H9 (cell line): ENCODE measurements around the gene TMEM120B. TPM values are rescaled to one million over a fixed set of nuclear protein-coding genes. Genes with fewer than 3 reads are reported as not detected.

Experiments used
- DNase-seq: peaks from one replicate; pipeline ENCODE4 v3.0.0-alpha.2; 2017
- H2AFZ ChIP-seq: one replicate; pipeline ENCODE4 v1.6.1; 2013; ENCODE audit warnings: mild to moderate bottlenecking, low read length, control low read depth, moderate library complexity
- H2AK5ac ChIP-seq: 2 replicates; pipeline ENCODE4 v1.6.1; 2013; ENCODE audit warnings: low read length, control low read depth, mixed read lengths; ENCODE audit not compliant: insufficient read length
- H2BK120ac ChIP-seq: one replicate; pipeline ENCODE4 v1.6.1; 2013; ENCODE audit warnings: low read depth, mild to moderate bottlenecking, low read length, control low read depth, inconsistent platforms; ENCODE audit not compliant: poor library complexity, severe bottlenecking
- H2BK12ac ChIP-seq: 2 replicates; pipeline ENCODE4 v1.6.1; 2013; ENCODE audit warnings: low read length, control low read depth, mixed read lengths, low read depth; ENCODE audit not compliant: insufficient read length
- H2BK15ac ChIP-seq: 2 replicates; pipeline ENCODE4 v1.6.1; 2013; ENCODE audit warnings: low read depth, low read length, control low read depth
- H2BK20ac ChIP-seq: one replicate; pipeline ENCODE4 v1.6.1; 2013; ENCODE audit warnings: low read depth, mild to moderate bottlenecking, low read length, control low read depth, inconsistent platforms; ENCODE audit not compliant: poor library complexity, severe bottlenecking
- H2BK5ac ChIP-seq: 2 replicates; pipeline ENCODE4 v1.6.1; 2013; ENCODE audit warnings: low read length, control low read depth, mixed read lengths; ENCODE audit not compliant: insufficient read length
- H3K14ac ChIP-seq: 2 replicates; pipeline ENCODE4 v1.6.1; 2013; ENCODE audit warnings: low read length, control low read depth; ENCODE audit not compliant: insufficient read depth
- H3K18ac ChIP-seq: 2 replicates; pipeline ENCODE4 v1.6.1; 2013; ENCODE audit warnings: low read depth, mild to moderate bottlenecking, mixed read lengths, low read length, control low read depth; ENCODE audit not compliant: insufficient read length
- H3K23ac ChIP-seq: 2 replicates; pipeline ENCODE4 v1.6.1; 2013; ENCODE audit warnings: low read length, control low read depth, mixed read lengths, low read depth; ENCODE audit not compliant: insufficient read length
- H3K23me2 ChIP-seq: 2 replicates; pipeline ENCODE4 v1.6.1; 2013; ENCODE audit warnings: low read depth, mild to moderate bottlenecking, mixed read lengths, low read length, control low read depth; ENCODE audit not compliant: insufficient read length, poor library complexity, severe bottlenecking
- H3K27ac ChIP-seq: 2 replicates; pipeline ENCODE4 v1.5.1; 2013; ENCODE audit warnings: low read length, control low read depth, mixed read lengths, low read depth; ENCODE audit not compliant: insufficient read length
- H3K27me3 ChIP-seq: 2 replicates; pipeline ENCODE4 v1.6.1; 2013; ENCODE audit warnings: low read length, control low read depth, inconsistent platforms; ENCODE audit not compliant: insufficient read depth
- H3K4ac ChIP-seq: 2 replicates; pipeline ENCODE4 v1.6.1; 2013; ENCODE audit warnings: low read depth, mild to moderate bottlenecking, control low read depth, inconsistent platforms, low read length, moderate library complexity
- H3K4me1 ChIP-seq: 2 replicates; pipeline ENCODE4 v1.6.1; 2013; ENCODE audit warnings: low read length, control low read depth, inconsistent platforms; ENCODE audit not compliant: insufficient read depth
- H3K4me2 ChIP-seq: 2 replicates; pipeline ENCODE4 v1.6.1; 2013; ENCODE audit warnings: low read length, control low read depth, mixed read lengths; ENCODE audit not compliant: insufficient read length, insufficient read depth
- H3K56ac ChIP-seq: 2 replicates; pipeline ENCODE4 v1.6.1; 2013; ENCODE audit warnings: low read depth, mild to moderate bottlenecking, mixed read lengths, low read length, control low read depth; ENCODE audit not compliant: insufficient read length
- H3K79me1 ChIP-seq: 2 replicates; pipeline ENCODE4 v1.6.1; 2013; ENCODE audit warnings: low read depth, mild to moderate bottlenecking, moderate library complexity, low read length, control low read depth, inconsistent platforms; ENCODE audit not compliant: insufficient read depth, poor library complexity, severe bottlenecking
- H3K79me2 ChIP-seq: 2 replicates; pipeline ENCODE4 v1.6.1; 2013; ENCODE audit warnings: low read length, control low read depth, inconsistent platforms; ENCODE audit not compliant: insufficient read depth
- H3K9ac ChIP-seq: 2 replicates; pipeline ENCODE4 v1.6.1; 2013; ENCODE audit warnings: low read length, control low read depth, mixed read lengths; ENCODE audit not compliant: insufficient read length; ENCODE audit errors: extremely low read depth
- H3K9me3 ChIP-seq: one replicate; pipeline ENCODE4 v1.6.1; 2013; ENCODE audit warnings: low read depth, low read length, inconsistent platforms; ENCODE audit not compliant: control insufficient read depth
- H3T11ph ChIP-seq: one replicate; pipeline ENCODE4 v1.6.1; 2013; ENCODE audit warnings: mild to moderate bottlenecking, low read length, control low read depth, inconsistent platforms
- H4K20me1 ChIP-seq: one replicate; pipeline ENCODE4 v1.6.1; 2013; ENCODE audit not compliant: control insufficient read depth, insufficient read length, insufficient read depth
- H4K5ac ChIP-seq: 2 replicates; pipeline ENCODE4 v1.6.1; 2013; ENCODE audit warnings: low read depth, mild to moderate bottlenecking, mixed read lengths, low read length, control low read depth; ENCODE audit not compliant: insufficient read length
- H4K8ac ChIP-seq: replicated peaks from 2 replicates; pipeline ENCODE4 v1.6.1; 2013; ENCODE audit warnings: low read length, control low read depth, mixed read lengths, low read depth; ENCODE audit not compliant: insufficient read length
- H4K91ac ChIP-seq: 2 replicates; pipeline ENCODE4 v1.6.1; 2013; ENCODE audit warnings: low read depth, mild to moderate bottlenecking, moderate library complexity, mixed read lengths, low read length, control low read depth; ENCODE audit not compliant: insufficient read length
- H3K27ac Mint-ChIP-seq, 3 experiments: 2 replicates in 2 of 3; 3 replicates in 1 of 3; pipeline ENCODE4 v1.8.0; 2020 to 2021; ENCODE audit warnings: mixed read lengths in 3 of 3, mild to moderate bottlenecking in 1 of 3, moderate library complexity in 1 of 3
- H3K27me3 Mint-ChIP-seq: 2 replicates; pipeline ENCODE4 v1.8.0; 2021; ENCODE audit warnings: low read depth, mild to moderate bottlenecking, moderate library complexity, mixed read lengths
- H3K36me3 Mint-ChIP-seq, 3 experiments: 2 replicates in 2 of 3; 3 replicates in 1 of 3; pipeline ENCODE4 v1.8.0; 2020 to 2021; ENCODE audit warnings: low read depth in 3 of 3, mixed read lengths in 3 of 3; ENCODE audit not compliant: insufficient read depth in 1 of 3
- H3K4me1 Mint-ChIP-seq, 2 experiments: 2 replicates each; pipeline ENCODE4 v1.8.0; 2020; ENCODE audit warnings: mixed read lengths in 2 of 2
- H3K4me3 Mint-ChIP-seq, 2 experiments: 2 replicates in 1 of 2; 3 replicates in 1 of 2; pipeline ENCODE4 v1.8.0; 2020 to 2021; ENCODE audit warnings: mild to moderate bottlenecking in 2 of 2, mixed read lengths in 2 of 2, moderate library complexity in 1 of 2
- H3K9me3 Mint-ChIP-seq, 2 experiments: 2 replicates in 1 of 2; 3 replicates in 1 of 2; pipeline ENCODE4 v1.8.0; 2020; ENCODE audit warnings: mild to moderate bottlenecking in 2 of 2, mixed read lengths in 2 of 2, moderate library complexity in 1 of 2
- CTCF ChIP-seq: fragments of 200-600 bp; sonication (generic); conservative IDR thresholded peaks from 3 replicates; pipeline ENCODE4 v1.8.0; 2021; ENCODE audit warnings: antibody characterized with exemption, mild to moderate bottlenecking
- WGBS: extraction: QIAGEN DNeasy Blood & Tissue Kit; methylation state at CpG from one replicate; pipeline ENCODE4 v1.1.7; 2013; ENCODE audit warnings: missing lambda C conversion rate, low lambda C conversion rate, mixed read lengths; ENCODE audit not compliant: insufficient read length; ENCODE audit errors: extremely low coverage; 5-methylcytosine and 5-hydroxymethylcytosine counted together
- total RNA-seq: library from RNA; stranded (reverse); gene quantifications from 2 replicates; pipeline ENCODE4 v1.2.1, GENCODE V29; 2021

Gene TMEM120B
- total RNA-seq, 1 experiment from 2014 or later: 25.8 TPM

- no peaks in the 10 kb centered on the region for H3K27me3 ChIP-seq
- H2BK5ac ChIP-seq: no peak overlapping the region
- no peak overlapping the region for H3K4me2 ChIP-seq
- H3K56ac ChIP-seq: no peak overlapping the region
- DNase-seq: peak; percentile 47
- H2BK20ac ChIP-seq: no peak overlapping the region
- H3K23ac ChIP-seq: no peak overlapping the region
- H3T11ph ChIP-seq: no peak overlapping the region
- Mint-ChIP-seq H3K36me3 (peaks cover 17 to 70% (median 47%) of the 10 kb centered on the region in 3 experiments), H3K9me3 (no peaks in the 10 kb centered on the region; a peak in 1 of 5 replicates), H3K27ac (no peak overlapping the region), H3K27me3 (no peaks in the 10 kb centered on the region), H3K4me1 (no peaks in the 10 kb centered on the region), H3K4me3 (no peak overlapping the region)
- no peak overlapping the region for H4K5ac ChIP-seq
- H2AFZ ChIP-seq: no peak overlapping the region
- H4K8ac ChIP-seq: no peak overlapping the region
- no peaks in the 10 kb centered on the region for H3K79me2 ChIP-seq
- no peak overlapping the region for H3K18ac ChIP-seq
- no peaks in the 10 kb centered on the region for H3K4me1 ChIP-seq
- no peak overlapping the region for H4K91ac ChIP-seq
- H2AK5ac ChIP-seq: no peak overlapping the region
- no peaks in the 10 kb centered on the region for H3K9me3 ChIP-seq
- no CpG with 5 or more reads among the region's 36 CpGs for WGBS
- peak; percentile 38; the same call in 1 of the 3 replicates for TF ChIP-seq CTCF
- no peak overlapping the region for H2BK120ac ChIP-seq
- no peak overlapping the region for H3K4ac ChIP-seq
- no peaks in the 10 kb centered on the region for H3K79me1 ChIP-seq
- H3K23me2 ChIP-seq: no peaks in the 10 kb centered on the region
- no peaks in the 10 kb centered on the region for H4K20me1 ChIP-seq
- no peak overlapping the region for H3K14ac ChIP-seq
- H2BK15ac ChIP-seq: no peak overlapping the region
- H2BK12ac ChIP-seq: no peak overlapping the region
- H3K9ac ChIP-seq: no peak overlapping the region
- no peak overlapping the region for H3K27ac ChIP-seq
These were observed 110.7 kb downstream of the TMEM120B start for GRCh38 chr12:121823101-121823726.
